ENCODE results near the gene ALPL. TPM values are rescaled to one million over a fixed set of nuclear protein-coding genes. Genes with fewer than 3 reads are reported as not detected.
A peak's percentile ranks its signal among the peaks of the same experiment; 100 is the strongest.

Gene ALPL
- polyA plus RNA-seq, 1 donor (not counting 4 experiments of a cell fraction or from before 2014, with no cell fraction given), result not detected

- Histone ChIP-seq H3K27me3 (ENCODE audit: control insufficient read depth, extremely low read depth, insufficient read depth, low read length) (peaks cover 55% of the 10 kb centered on the region), H3K4me1 (ENCODE audit: control insufficient read depth, extremely low read depth, insufficient read depth, low read length) (peaks cover 2% of the 10 kb centered on the region), H3K9ac (ENCODE audit: control insufficient read depth, extremely low read depth, insufficient read depth, low read length) (no peak overlapping the region), H3K9me1 (ENCODE audit: control insufficient read depth, extremely low read depth, insufficient read depth, low read length) (no peaks in the 10 kb centered on the region), H4K20me1 (ENCODE audit: control insufficient read depth, extremely low read depth, insufficient read depth, low read length) (peaks cover 4% of the 10 kb centered on the region), H3K36me3 (ENCODE audit: control insufficient read depth in 2 of 2, extremely low read depth in 1 of 2, insufficient read depth in 2 of 2, low read length in 2 of 2) (no peaks in the 10 kb centered on the region), H3K4me3 (ENCODE audit: control insufficient read depth in 2 of 3, extremely low read depth in 1 of 3, insufficient read depth in 2 of 3, low read depth in 1 of 3, low read length in 3 of 3) (no peak overlapping the region), H2AFZ (ENCODE audit: control insufficient read depth, low read length) (no peak overlapping the region), H3K79me2 (ENCODE audit: control insufficient read depth, insufficient read depth, low read length) (no peaks in the 10 kb centered on the region), H3K4me2 (ENCODE audit: control insufficient read depth, extremely low read depth, insufficient read depth, low read depth, low read length) (no peak overlapping the region), H3K9me3 (ENCODE audit: control insufficient read depth, low read depth, low read length) (no peaks in the 10 kb centered on the region), H3K27ac (ENCODE audit: control insufficient read depth, insufficient read depth, low read length) (no peak overlapping the region)
- dilution Hi-C loops (cut with MboI; ENCODE audit: extremely low pct_ligation_motif_present, low sequenced_read_pairs), result no loop called here
- no peak for FAIRE-seq
- DNase-seq (ENCODE audit: low read depth, low spot score), result no peak
- TF ChIP-seq EZH2 (IDR thresholded peaks at IDR 0.05; ENCODE audit: low read length) (no peak), CTCF (optimal IDR thresholded peaks at IDR 0.05 in 1 of 3, IDR thresholded peaks at IDR 0.05 in 1 of 3, conservative IDR thresholded peaks at IDR 0.05 in 1 of 3; ENCODE audit: extremely low read depth in 1 of 3, insufficient read depth in 2 of 3, low read length in 3 of 3) (no peak)
Observed at GRCh38 chr1:21507511-21508270, 1.5 kb upstream of the ALPL start.

GRCh38 chr1:21508580-21509350 is 458 bp upstream of the ALPL start:
- H3K36me3 ChIP-seq (ENCODE audit: control insufficient read depth in 2 of 2, extremely low read depth in 1 of 2, insufficient read depth in 2 of 2, low read length in 2 of 2), result no peaks in the 10 kb centered on the region
- dilution Hi-C loops (cut with MboI; ENCODE audit: extremely low pct_ligation_motif_present, low sequenced_read_pairs), result no loop called here
- peaks cover 4% of the 10 kb centered on the region for H4K20me1 ChIP-seq (ENCODE audit: control insufficient read depth, extremely low read depth, insufficient read depth, low read length)
- peaks cover 2% of the 10 kb centered on the region for H3K4me1 ChIP-seq (ENCODE audit: control insufficient read depth, extremely low read depth, insufficient read depth, low read length)
- no peaks in the 10 kb centered on the region for H3K9me1 ChIP-seq (ENCODE audit: control insufficient read depth, extremely low read depth, insufficient read depth, low read length)
- H2AFZ ChIP-seq (ENCODE audit: control insufficient read depth, low read length), result peak overlapping the region; percentile 11
- FAIRE-seq, result no peak
- H3K4me2 ChIP-seq (ENCODE audit: control insufficient read depth, extremely low read depth, insufficient read depth, low read depth, low read length), result peak overlapping the region; percentile 50
- peaks cover 55% of the 10 kb centered on the region for H3K27me3 ChIP-seq (ENCODE audit: control insufficient read depth, extremely low read depth, insufficient read depth, low read length)
- DNase-seq (ENCODE audit: low read depth, low spot score), result no peak
- no peak overlapping the region for H3K27ac ChIP-seq (ENCODE audit: control insufficient read depth, insufficient read depth, low read length)
- H3K9ac ChIP-seq (ENCODE audit: control insufficient read depth, extremely low read depth, insufficient read depth, low read length), result no peak overlapping the region
- no peaks in the 10 kb centered on the region for H3K9me3 ChIP-seq (ENCODE audit: control insufficient read depth, low read depth, low read length)
- H3K4me3 ChIP-seq (ENCODE audit: control insufficient read depth in 2 of 3, extremely low read depth in 1 of 3, insufficient read depth in 2 of 3, low read depth in 1 of 3, low read length in 3 of 3), result peak overlapping the region in 1 of 3 experiments; percentile 7
- TF ChIP-seq EZH2 (IDR thresholded peaks at IDR 0.05; ENCODE audit: low read length) (no peak), CTCF (optimal IDR thresholded peaks at IDR 0.05 in 1 of 3, IDR thresholded peaks at IDR 0.05 in 1 of 3, conservative IDR thresholded peaks at IDR 0.05 in 1 of 3; ENCODE audit: extremely low read depth in 1 of 3, insufficient read depth in 2 of 3, low read length in 3 of 3) (peak in 2 of 3 experiments; percentile 69 to 87)
- H3K79me2 ChIP-seq (ENCODE audit: control insufficient read depth, insufficient read depth, low read length), result no peaks in the 10 kb centered on the region
